GM19351 (cell line): ENCODE results near the gene RPS4Y2.

Experiments
- ATAC-seq: cut with Tn5 transposase; IDR thresholded peaks from one replicate; pipeline ENCODE4 v1.9.1; 2021; ENCODE audit warnings: mild to moderate bottlenecking, moderate library complexity; ENCODE audit not compliant: unreplicated experiment

The RPS4Y2 gene

GRCh38 chrY:20817067-20817466 is 61.2 kb downstream of the RPS4Y2 start:
- no peak for ATAC-seq
